ENCODE measurements around the gene SLC7A8.

DNA sequence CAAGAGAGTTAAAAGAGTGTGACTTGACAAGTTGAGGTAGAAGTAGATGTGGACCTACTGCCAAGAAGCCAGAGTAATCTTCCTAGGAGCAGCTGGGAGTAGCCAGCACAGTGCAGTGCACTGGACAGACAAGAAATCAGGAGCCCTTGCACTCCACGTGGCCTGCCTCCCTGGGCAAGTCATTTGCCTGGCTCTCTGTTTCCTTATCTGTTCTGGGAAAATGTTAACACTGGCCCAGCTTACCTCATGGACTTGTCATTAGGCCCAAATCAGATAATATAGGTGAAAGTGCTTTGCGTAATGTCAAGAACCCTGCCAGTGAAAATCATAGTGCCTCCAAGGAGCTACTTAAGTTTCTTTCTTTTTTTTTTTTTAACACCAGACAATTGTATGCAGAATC is 19.2 kb downstream of the SLC7A8 start:
- TF ChIP-seq POLR2A (IDR thresholded peaks at IDR 0.05), result no peak
- TF ChIP-seq, protein P1, sequence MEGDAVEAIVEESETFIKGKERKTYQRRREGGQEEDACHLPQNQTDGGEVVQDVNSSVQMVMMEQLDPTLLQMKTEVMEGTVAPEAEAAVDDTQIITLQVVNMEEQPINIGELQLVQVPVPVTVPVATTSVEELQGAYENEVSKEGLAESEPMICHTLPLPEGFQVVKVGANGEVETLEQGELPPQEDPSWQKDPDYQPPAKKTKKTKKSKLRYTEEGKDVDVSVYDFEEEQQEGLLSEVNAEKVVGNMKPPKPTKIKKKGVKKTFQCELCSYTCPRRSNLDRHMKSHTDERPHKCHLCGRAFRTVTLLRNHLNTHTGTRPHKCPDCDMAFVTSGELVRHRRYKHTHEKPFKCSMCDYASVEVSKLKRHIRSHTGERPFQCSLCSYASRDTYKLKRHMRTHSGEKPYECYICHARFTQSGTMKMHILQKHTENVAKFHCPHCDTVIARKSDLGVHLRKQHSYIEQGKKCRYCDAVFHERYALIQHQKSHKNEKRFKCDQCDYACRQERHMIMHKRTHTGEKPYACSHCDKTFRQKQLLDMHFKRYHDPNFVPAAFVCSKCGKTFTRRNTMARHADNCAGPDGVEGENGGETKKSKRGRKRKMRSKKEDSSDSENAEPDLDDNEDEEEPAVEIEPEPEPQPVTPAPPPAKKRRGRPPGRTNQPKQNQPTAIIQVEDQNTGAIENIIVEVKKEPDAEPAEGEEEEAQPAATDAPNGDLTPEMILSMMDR (IDR thresholded peaks at IDR 0.05), result no peak
